HepG2 (cell line): Measurements from ENCODE around the gene SLC1A2. TPM values are rescaled to one million over a fixed set of nuclear protein-coding genes. Genes with fewer than 3 reads are reported as not detected.

Source experiments
- ADNP ChIP-seq: sonication (generic); formaldehyde crosslinking; IDR thresholded peaks from 2 replicates; pipeline ENCODE4 v1.4.0; 2020; ENCODE audit warnings: missing genetic modification reagents
- ATM ChIP-seq: fragments of 450-650 bp; IDR thresholded peaks from 2 replicates; pipeline ENCODE4 v1.7.1; 2017; ENCODE audit warnings: mild to moderate bottlenecking, borderline replicate concordance
- CREB1 ChIP-seq, 2 experiments: fragments of 450-650 bp in 1 of 2; IDR thresholded peaks; 2 replicates each; pipeline ENCODE4 v1.6.1; 2016 to 2017; ENCODE audit warnings: control low read depth in 1 of 2, mild to moderate bottlenecking in 1 of 2, missing compliant biosample characterization in 1 of 2, missing genetic modification characterization in 1 of 2
- FOXO1 ChIP-seq: sonication (generic); formaldehyde crosslinking; IDR thresholded peaks from 2 replicates; pipeline ENCODE4 v1.4.0; 2020; ENCODE audit warnings: missing genetic modification reagents
- GABPB1 ChIP-seq: IDR thresholded peaks from 2 replicates; pipeline ENCODE4 v1.6.1; 2016; ENCODE audit warnings: mild to moderate bottlenecking, missing genetic modification reagents, moderate library complexity, missing compliant biosample characterization
- HDAC6 ChIP-seq: fragments of 200-600 bp; sonication (generic); IDR thresholded peaks from 2 replicates; pipeline ENCODE4 v1.7.0; 2017; ENCODE audit warnings: mild to moderate bottlenecking, antibody characterized with exemption, low read length, low read depth
- KDM1A ChIP-seq: IDR thresholded peaks from 2 replicates; pipeline ENCODE4 v1.6.1; 2016; ENCODE audit warnings: missing compliant biosample characterization
- PHF21A ChIP-seq: sonication (generic); formaldehyde crosslinking; IDR thresholded peaks from 2 replicates; pipeline ENCODE4 v1.5.0; 2020; ENCODE audit warnings: mild to moderate bottlenecking, missing genetic modification reagents
- RBFOX2 ChIP-seq: fragments of 200-400 bp; formaldehyde crosslinking; IDR thresholded peaks from 2 replicates; pipeline ENCODE4 v1.6.1; 2017; ENCODE audit warnings: low read depth, mild to moderate bottlenecking, low read length
- RXRA ChIP-seq: sonication (generic); formaldehyde crosslinking; IDR thresholded peaks from 2 replicates; pipeline ENCODE4 v1.5.1; 2020; ENCODE audit warnings: missing genetic modification reagents
- RXRB ChIP-seq: IDR thresholded peaks from 2 replicates; pipeline ENCODE4 v1.6.1; 2016; ENCODE audit warnings: borderline replicate concordance, missing genetic modification reagents, missing compliant biosample characterization
- TEAD2 ChIP-seq: sonication (generic); formaldehyde crosslinking; IDR thresholded peaks from 2 replicates; pipeline ENCODE4 v1.9.0; 2021; ENCODE audit warnings: missing genetic modification reagents
- TIGD3 ChIP-seq: sonication (generic); formaldehyde crosslinking; IDR thresholded peaks from 2 replicates; pipeline ENCODE4 v1.5.1; 2020; ENCODE audit warnings: mild to moderate bottlenecking, missing genetic modification reagents, borderline replicate concordance
- TSC22D2 ChIP-seq: sonication (generic); formaldehyde crosslinking; IDR thresholded peaks from 2 replicates; pipeline ENCODE4 v1.5.1; 2020; ENCODE audit warnings: missing genetic modification reagents, mild to moderate bottlenecking, borderline replicate concordance
- ZBTB33 ChIP-seq: sonication (generic); formaldehyde crosslinking; IDR thresholded peaks from 2 replicates; pipeline ENCODE4 v1.4.0; 2020; ENCODE audit warnings: missing genetic modification reagents
- ZNF124 ChIP-seq: sonication (generic); formaldehyde crosslinking; IDR thresholded peaks from 2 replicates; pipeline ENCODE4 v1.4.0; 2020; ENCODE audit warnings: missing genetic modification reagents
- ZNF331 ChIP-seq: sonication (generic); formaldehyde crosslinking; IDR thresholded peaks from 2 replicates; pipeline ENCODE4 v1.4.0; 2020; ENCODE audit warnings: missing genetic modification reagents
- ZNF367 ChIP-seq: sonication (generic); formaldehyde crosslinking; IDR thresholded peaks from 2 replicates; pipeline ENCODE4 v1.4.0; 2020; ENCODE audit warnings: missing genetic modification reagents, borderline replicate concordance
- ZNF790 ChIP-seq: sonication (generic); formaldehyde crosslinking; IDR thresholded peaks from 2 replicates; pipeline ENCODE4 v1.8.0; 2022; ENCODE audit warnings: missing genetic modification reagents, mild to moderate bottlenecking, borderline replicate concordance
- ZNF891 ChIP-seq: sonication (generic); formaldehyde crosslinking; IDR thresholded peaks from 2 replicates; pipeline ENCODE4 v1.5.0; 2020; ENCODE audit warnings: mild to moderate bottlenecking, missing genetic modification reagents
- ZSCAN22 ChIP-seq: sonication (generic); formaldehyde crosslinking; IDR thresholded peaks from 2 replicates; pipeline ENCODE4 v1.4.0; 2020; ENCODE audit warnings: mild to moderate bottlenecking, missing genetic modification reagents
- polyA plus RNA-seq, 8 experiments: library from polyadenylated mRNA; depleted of rRNA in 3 of 8; stranded (reverse) in 7 of 8; unstranded in 1 of 8; fragments of >200 nt; fragmentation: Illumina TruSeq in 4 of 8; extraction: Trizol in 4 of 8; gene quantifications; 2 replicates each; pipeline versions ENCODE4 v1.2.1 to v1.2.3, GENCODE V29; 2011 to 2016; ENCODE audit warnings: low read depth in 4 of 8, missing spikeins in 1 of 8, mixed read lengths in 1 of 8; ENCODE audit not compliant: insufficient read depth in 1 of 8
- total RNA-seq, 5 experiments: library from RNA; depleted of rRNA; stranded (reverse); fragments of >200 nt; fragmentation: Illumina TruSeq; extraction: Trizol; gene quantifications; 2 replicates each; pipeline ENCODE4 v1.2.3, GENCODE V29; 2016; ENCODE audit warnings: low read depth in 1 of 5
- TF ChIP-seq, protein P1 (sequence below): sonication (generic); formaldehyde crosslinking; IDR thresholded peaks from 2 replicates; pipeline ENCODE4 v1.8.1; 2023; ENCODE audit warnings: mild to moderate bottlenecking, inconsistent platforms, moderate library complexity, missing genetic modification reagents, borderline replicate concordance
- TF ChIP-seq, protein P2 (sequence below): sonication (generic); formaldehyde crosslinking; IDR thresholded peaks from 2 replicates; pipeline ENCODE4 v1.5.0; 2020; ENCODE audit warnings: missing genetic modification reagents
- TF ChIP-seq, protein P3 (sequence below): IDR thresholded peaks from 2 replicates; pipeline ENCODE4 v1.6.1; 2016; ENCODE audit warnings: missing compliant biosample characterization, missing genetic modification reagents, borderline replicate concordance

Gene SLC1A2
- total and polyA plus RNA-seq, 2 of the 13 experiments (the other 11 are each of a cell fraction or from before 2014, with no cell fraction given): 23.2 to 43.2 TPM

DNA sequence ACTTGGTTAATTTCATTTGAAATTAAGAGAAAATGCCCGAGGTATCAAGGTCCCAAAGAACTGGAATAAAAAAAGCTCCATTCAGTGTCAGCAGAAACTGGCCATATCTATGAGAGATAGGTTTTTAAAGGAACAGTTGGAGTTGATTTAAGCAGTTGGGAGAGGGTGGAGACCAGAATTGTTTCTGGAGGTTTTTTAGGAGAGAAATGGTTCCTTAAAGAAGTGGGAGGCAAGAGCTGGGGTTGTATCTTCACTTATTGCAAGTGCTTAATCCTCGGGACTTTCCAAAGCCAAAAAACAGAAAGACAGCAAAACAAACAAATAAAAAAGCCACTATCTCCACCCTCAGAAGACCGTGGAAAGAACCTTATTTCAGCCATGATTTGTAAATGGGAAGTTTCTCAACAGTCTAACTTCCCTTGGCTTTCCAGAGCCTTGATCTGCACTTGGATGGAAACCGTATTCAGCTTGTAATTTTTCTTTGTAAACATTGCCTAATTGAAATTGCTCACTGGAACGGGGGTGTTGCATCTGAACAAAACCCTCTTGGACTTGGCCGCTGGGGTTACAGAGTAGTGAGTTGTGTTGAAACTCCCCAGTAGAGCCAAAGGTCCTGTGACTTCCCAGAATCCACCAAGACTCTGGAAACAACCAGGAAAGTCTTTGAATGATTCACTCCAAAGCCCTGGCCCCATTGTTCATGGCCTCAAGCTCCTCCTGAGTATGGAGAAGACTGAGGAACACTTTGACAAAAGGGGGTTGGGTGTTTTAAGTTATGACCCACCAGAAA lies 115.6 kb downstream of the SLC1A2 start (continued):
- TF ChIP-seq HDAC6 (no peak), ZBTB33 (no peak), ZNF367 (no peak), RXRA (CRISPR knock-in tag) (no peak; the same call in 1 of the 2 replicates), RBFOX2 (no peak), KDM1A (CRISPR knock-in tag) (0 out of 2 replicates have a peak, but pooled peaks have one; percentile 13), ZNF790 (CRISPR knock-in tag) (no peak), ATM (no peak), GABPB1 (no peak), PHF21A (CRISPR knock-in tag) (no peak), ZNF124 (CRISPR knock-in tag) (no peak), ZSCAN22 (CRISPR knock-in tag) (no peak), TEAD2 (CRISPR knock-in tag) (no peak), RXRB (CRISPR knock-in tag) (no peak), ZNF331 (CRISPR knock-in tag) (peak; percentile 16; the same call in 1 of the 2 replicates), TIGD3 (CRISPR knock-in tag) (no peak), TSC22D2 (CRISPR knock-in tag) (no peak), ADNP (CRISPR knock-in tag) (no peak), FOXO1 (CRISPR knock-in tag) (no peak), CREB1 (IDR thresholded peaks at IDR 0.05) (no peak), CREB1 (CRISPR knock-in tag; IDR thresholded peaks at IDR 0.05) (peak; percentile 42; the same call in 1 of the 2 replicates), ZNF891 (CRISPR knock-in tag) (no peak)
- TF ChIP-seq, protein P1, sequence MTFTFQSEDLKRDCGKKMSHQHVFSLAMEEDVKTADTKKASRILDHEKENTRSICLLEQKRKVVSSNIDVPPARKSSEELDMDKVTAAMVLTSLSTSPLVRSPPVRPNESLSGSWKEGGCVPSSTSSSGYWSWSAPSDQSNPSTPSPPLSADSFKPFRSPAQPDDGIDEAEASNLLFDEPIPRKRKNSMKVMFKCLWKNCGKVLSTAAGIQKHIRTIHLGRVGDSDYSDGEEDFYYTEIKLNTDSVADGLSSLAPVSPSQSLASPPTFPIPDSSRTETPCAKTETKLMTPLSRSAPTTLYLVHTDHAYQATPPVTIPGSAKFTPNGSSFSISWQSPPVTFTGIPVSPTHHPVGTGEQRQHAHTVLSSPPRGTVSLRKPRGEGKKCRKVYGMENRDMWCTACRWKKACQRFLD: no peak
- TF ChIP-seq, protein P2, sequence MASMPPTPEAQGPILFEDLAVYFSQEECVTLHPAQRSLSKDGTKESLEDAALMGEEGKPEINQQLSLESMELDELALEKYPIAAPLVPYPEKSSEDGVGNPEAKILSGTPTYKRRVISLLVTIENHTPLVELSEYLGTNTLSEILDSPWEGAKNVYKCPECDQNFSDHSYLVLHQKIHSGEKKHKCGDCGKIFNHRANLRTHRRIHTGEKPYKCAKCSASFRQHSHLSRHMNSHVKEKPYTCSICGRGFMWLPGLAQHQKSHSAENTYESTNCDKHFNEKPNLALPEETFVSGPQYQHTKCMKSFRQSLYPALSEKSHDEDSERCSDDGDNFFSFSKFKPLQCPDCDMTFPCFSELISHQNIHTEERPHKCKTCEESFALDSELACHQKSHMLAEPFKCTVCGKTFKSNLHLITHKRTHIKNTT (CRISPR knock-in tag): no peak
- TF ChIP-seq, protein P3, sequence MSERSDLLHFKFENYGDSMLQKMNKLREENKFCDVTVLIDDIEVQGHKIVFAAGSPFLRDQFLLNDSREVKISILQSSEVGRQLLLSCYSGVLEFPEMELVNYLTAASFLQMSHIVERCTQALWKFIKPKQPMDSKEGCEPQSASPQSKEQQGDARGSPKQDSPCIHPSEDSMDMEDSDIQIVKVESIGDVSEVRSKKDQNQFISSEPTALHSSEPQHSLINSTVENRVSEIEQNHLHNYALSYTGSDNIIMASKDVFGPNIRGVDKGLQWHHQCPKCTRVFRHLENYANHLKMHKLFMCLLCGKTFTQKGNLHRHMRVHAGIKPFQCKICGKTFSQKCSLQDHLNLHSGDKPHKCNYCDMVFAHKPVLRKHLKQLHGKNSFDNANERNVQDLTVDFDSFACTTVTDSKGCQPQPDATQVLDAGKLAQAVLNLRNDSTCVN (CRISPR knock-in tag): no peak
